Panc1 (cell line): ENCODE measurements around the gene ASTN2.
A peak's percentile ranks its signal among the peaks of the same experiment; 100 is the strongest.

Experiments used
- POLR2AphosphoS5 ChIP-seq: IDR thresholded peaks from 2 replicates; pipeline ENCODE4 v1.6.1; 2012; ENCODE audit warnings: mild to moderate bottlenecking, low read depth, low read length, moderate library complexity
- TF ChIP-seq, protein P1 (sequence below): fragments of 450-650 bp; IDR thresholded peaks from 2 replicates; pipeline ENCODE4 v1.5.1; 2017; ENCODE audit warnings: mild to moderate bottlenecking
- TF ChIP-seq, protein P2 (sequence below), 2 experiments: IDR thresholded peaks; 2 replicates each; pipeline ENCODE4 v1.6.1; 2011 to 2012; ENCODE audit warnings: low read depth in 2 of 2, control low read depth in 1 of 2, low read length in 1 of 2, mild to moderate bottlenecking in 1 of 2, moderate library complexity in 1 of 2; ENCODE audit not compliant: insufficient read depth in 1 of 2

DNA sequence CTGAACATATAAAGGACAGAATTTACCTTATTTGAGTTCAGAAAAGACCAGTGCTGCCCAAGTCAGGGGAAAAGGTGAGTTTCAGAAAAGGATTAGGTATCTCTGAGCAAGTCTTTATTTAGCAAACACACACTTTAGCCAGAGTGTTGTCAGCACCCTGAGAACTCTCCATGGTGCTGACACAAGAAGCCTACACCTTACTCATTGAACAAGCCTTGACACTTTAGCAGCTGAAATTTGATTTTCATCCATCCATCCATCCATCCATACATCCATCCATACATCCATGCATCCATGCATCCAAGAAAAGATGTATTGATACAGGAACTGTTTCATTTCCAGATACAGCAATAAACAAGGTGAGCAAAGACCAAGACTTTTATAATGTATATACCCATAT, 416.6 kb downstream of the ASTN2 start:
- TF ChIP-seq, protein P1, sequence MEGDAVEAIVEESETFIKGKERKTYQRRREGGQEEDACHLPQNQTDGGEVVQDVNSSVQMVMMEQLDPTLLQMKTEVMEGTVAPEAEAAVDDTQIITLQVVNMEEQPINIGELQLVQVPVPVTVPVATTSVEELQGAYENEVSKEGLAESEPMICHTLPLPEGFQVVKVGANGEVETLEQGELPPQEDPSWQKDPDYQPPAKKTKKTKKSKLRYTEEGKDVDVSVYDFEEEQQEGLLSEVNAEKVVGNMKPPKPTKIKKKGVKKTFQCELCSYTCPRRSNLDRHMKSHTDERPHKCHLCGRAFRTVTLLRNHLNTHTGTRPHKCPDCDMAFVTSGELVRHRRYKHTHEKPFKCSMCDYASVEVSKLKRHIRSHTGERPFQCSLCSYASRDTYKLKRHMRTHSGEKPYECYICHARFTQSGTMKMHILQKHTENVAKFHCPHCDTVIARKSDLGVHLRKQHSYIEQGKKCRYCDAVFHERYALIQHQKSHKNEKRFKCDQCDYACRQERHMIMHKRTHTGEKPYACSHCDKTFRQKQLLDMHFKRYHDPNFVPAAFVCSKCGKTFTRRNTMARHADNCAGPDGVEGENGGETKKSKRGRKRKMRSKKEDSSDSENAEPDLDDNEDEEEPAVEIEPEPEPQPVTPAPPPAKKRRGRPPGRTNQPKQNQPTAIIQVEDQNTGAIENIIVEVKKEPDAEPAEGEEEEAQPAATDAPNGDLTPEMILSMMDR: no peak
- TF ChIP-seq, protein P2, sequence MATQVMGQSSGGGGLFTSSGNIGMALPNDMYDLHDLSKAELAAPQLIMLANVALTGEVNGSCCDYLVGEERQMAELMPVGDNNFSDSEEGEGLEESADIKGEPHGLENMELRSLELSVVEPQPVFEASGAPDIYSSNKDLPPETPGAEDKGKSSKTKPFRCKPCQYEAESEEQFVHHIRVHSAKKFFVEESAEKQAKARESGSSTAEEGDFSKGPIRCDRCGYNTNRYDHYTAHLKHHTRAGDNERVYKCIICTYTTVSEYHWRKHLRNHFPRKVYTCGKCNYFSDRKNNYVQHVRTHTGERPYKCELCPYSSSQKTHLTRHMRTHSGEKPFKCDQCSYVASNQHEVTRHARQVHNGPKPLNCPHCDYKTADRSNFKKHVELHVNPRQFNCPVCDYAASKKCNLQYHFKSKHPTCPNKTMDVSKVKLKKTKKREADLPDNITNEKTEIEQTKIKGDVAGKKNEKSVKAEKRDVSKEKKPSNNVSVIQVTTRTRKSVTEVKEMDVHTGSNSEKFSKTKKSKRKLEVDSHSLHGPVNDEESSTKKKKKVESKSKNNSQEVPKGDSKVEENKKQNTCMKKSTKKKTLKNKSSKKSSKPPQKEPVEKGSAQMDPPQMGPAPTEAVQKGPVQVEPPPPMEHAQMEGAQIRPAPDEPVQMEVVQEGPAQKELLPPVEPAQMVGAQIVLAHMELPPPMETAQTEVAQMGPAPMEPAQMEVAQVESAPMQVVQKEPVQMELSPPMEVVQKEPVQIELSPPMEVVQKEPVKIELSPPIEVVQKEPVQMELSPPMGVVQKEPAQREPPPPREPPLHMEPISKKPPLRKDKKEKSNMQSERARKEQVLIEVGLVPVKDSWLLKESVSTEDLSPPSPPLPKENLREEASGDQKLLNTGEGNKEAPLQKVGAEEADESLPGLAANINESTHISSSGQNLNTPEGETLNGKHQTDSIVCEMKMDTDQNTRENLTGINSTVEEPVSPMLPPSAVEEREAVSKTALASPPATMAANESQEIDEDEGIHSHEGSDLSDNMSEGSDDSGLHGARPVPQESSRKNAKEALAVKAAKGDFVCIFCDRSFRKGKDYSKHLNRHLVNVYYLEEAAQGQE (IDR thresholded peaks at IDR 0.05; ENCODE audit: insufficient read depth in 1 of 2, low read depth in 2 of 2, low read length in 1 of 2): peak; percentile 49 to 69; a peak in 2 of 4 replicates
- TF ChIP-seq POLR2AphosphoS5: no peak
